K562 (cell line): ENCODE results near the gene CPSF7. TPM values are rescaled to one million over a fixed set of nuclear protein-coding genes. Genes with fewer than 3 reads are reported as not detected.
A peak's percentile ranks its signal among the peaks of the same experiment; 100 is the strongest.

Experiments
- ATAC-seq: fragments of 200-7000 bp; cut with Tn5 transposase; 3 replicates; pipeline ENCODE4 v1.9.1; 2020; ENCODE audit warnings: moderate library complexity
- BruUV-seq: library from RNA; stranded (reverse); fragments of 400-500 nt; replicated peaks from 2 replicates; lab custom pipeline; 2021; lab: Mats Ljungman, UMichigan
- CTCF ChIA-PET: fragments of 300-600 bp; formaldehyde crosslinking; extraction: SDS; loops from one replicate; lab custom pipeline; 2021; ENCODE audit warnings: low intra/inter-chr PET ratio; lab: Yijun Ruan, JAX
- POLR2A ChIA-PET: fragments of 300-600, 350-650 bp; sonication (Branson Sonifier 250); formaldehyde crosslinking; extraction: SDS; loops from one replicate; lab custom pipeline; 2021; ENCODE audit warnings: antibody characterized with exemption, inconsistent platforms; lab: Yijun Ruan, JAX
- DNase-seq, 4 experiments: peaks; one replicate each; pipeline versions ENCODE4 v3.0.0 to v3.0.0-alpha.2; 2011 to 2018; ENCODE audit warnings: low spot score in 3 of 4, mixed read lengths in 3 of 4; ENCODE audit errors: extremely low read depth in 1 of 4
- FAIRE-seq: peaks from 2 replicates; lab custom pipeline; 2011; peaks lifted over from hg19 to GRCh38; lab: Jason Lieb, UNC
- H2AFZ ChIP-seq: 2 replicates; pipeline ENCODE4 v1.6.0; 2011; ENCODE audit warnings: low read depth, low read length, control low read depth, inconsistent platforms
- H3K27ac ChIP-seq: fragments of 200-600 bp; 3 replicates; pipeline ENCODE4 v1.8.0; 2011; ENCODE audit warnings: low read depth, mild to moderate bottlenecking, control low read depth, inconsistent platforms, low read length, moderate library complexity, mixed read lengths; ENCODE audit errors: extremely low read depth
- H3K27me3 ChIP-seq, 2 experiments: fragments of 300-600 bp in 1 of 2; 2 replicates in 1 of 2; 3 replicates in 1 of 2; pipeline versions ENCODE4 v1.6.0 to v1.8.0; 2011; ENCODE audit warnings: inconsistent platforms in 2 of 2, low read length in 2 of 2, mild to moderate bottlenecking in 1 of 2, mixed read lengths in 1 of 2, moderate library complexity in 1 of 2; ENCODE audit not compliant: control insufficient read depth in 2 of 2, insufficient read depth in 2 of 2
- H3K36me3 ChIP-seq: fragments of 300-600 bp; 3 replicates; pipeline ENCODE4 v1.8.0; 2011; ENCODE audit warnings: mild to moderate bottlenecking, low read length, inconsistent platforms; ENCODE audit not compliant: control insufficient read depth, insufficient read depth
- H3K4me1 ChIP-seq, 2 experiments: fragments of 200-600 bp in 1 of 2; replicated peaks in 1 of 2; 2 replicates in 1 of 2; 3 replicates in 1 of 2; pipeline versions ENCODE4 v1.5.1 to v1.8.0; 2011; ENCODE audit warnings: inconsistent platforms in 2 of 2, low read length in 2 of 2, mild to moderate bottlenecking in 1 of 2, mixed read lengths in 1 of 2, moderate library complexity in 1 of 2; ENCODE audit not compliant: control insufficient read depth in 2 of 2, insufficient read depth in 2 of 2
- H3K4me2 ChIP-seq: 2 replicates; pipeline ENCODE4 v1.6.1; 2011; ENCODE audit warnings: low read length, control low read depth, inconsistent platforms, mixed read lengths; ENCODE audit not compliant: insufficient read depth
- H3K4me3 ChIP-seq: fragments of 200-600 bp; sonication (generic), shearing (Covaris generic); 2 replicates; pipeline ENCODE4 v1.5.1; 2016; ENCODE audit warnings: control low read depth, inconsistent platforms
- H3K79me2 ChIP-seq: fragments of 200-600 bp; 3 replicates; pipeline ENCODE4 v1.8.0; 2011; ENCODE audit warnings: low read length, inconsistent platforms; ENCODE audit not compliant: control insufficient read depth, insufficient read depth
- H3K9ac ChIP-seq, 2 experiments: 2 replicates each; pipeline versions ENCODE4 v1.6.0 to v1.6.1; 2011; ENCODE audit warnings: low read depth in 2 of 2, low read length in 2 of 2, control low read depth in 1 of 2, inconsistent platforms in 1 of 2, mild to moderate bottlenecking in 1 of 2, mixed read lengths in 1 of 2; ENCODE audit not compliant: insufficient read depth in 1 of 2
- H3K9me1 ChIP-seq: one replicate; pipeline ENCODE4 v1.6.0; 2011; ENCODE audit warnings: inconsistent platforms, mild to moderate bottlenecking, low read length, moderate library complexity; ENCODE audit not compliant: control insufficient read depth, insufficient read depth
- H3K9me3 ChIP-seq: replicated peaks from 2 replicates; pipeline ENCODE4 v1.5.1; 2011; ENCODE audit warnings: low read depth, low read length, inconsistent platforms; ENCODE audit not compliant: control insufficient read depth, insufficient read depth
- H4K20me1 ChIP-seq: replicated peaks from 2 replicates; pipeline ENCODE4 v1.6.1; 2011; ENCODE audit warnings: low read length, inconsistent platforms, mixed read lengths; ENCODE audit not compliant: control insufficient read depth, insufficient read depth
- ASH1L ChIP-seq: fragments of 450-650 bp; IDR thresholded peaks from 2 replicates; pipeline ENCODE4 v1.6.1; 2018; ENCODE audit warnings: borderline replicate concordance, mild to moderate bottlenecking, low read depth; ENCODE audit not compliant: partially characterized antibody
- ATF1 ChIP-seq, 2 experiments: fragments of 450-650 bp in 1 of 2; IDR thresholded peaks; 2 replicates each; pipeline ENCODE4 v1.6.1; 2016; ENCODE audit warnings: missing compliant biosample characterization in 1 of 2, missing genetic modification characterization in 1 of 2
- CAMTA2 ChIP-seq: fragments of 250-450 bp; sonication (Bioruptor Pico); conservative IDR thresholded peaks from 2 replicates; pipeline ENCODE4 v1.5.1; 2022
- MTA2 ChIP-seq: fragments of 450-650 bp; IDR thresholded peaks from 2 replicates; pipeline ENCODE4 v1.6.1; 2016; ENCODE audit warnings: low read depth
- RFX5 ChIP-seq: IDR thresholded peaks from 2 replicates; pipeline ENCODE4 v1.6.1; 2011; ENCODE audit warnings: low read depth, mild to moderate bottlenecking, improper control_type of control experiment, low read length
- SETDB1 ChIP-seq: IDR thresholded peaks from one replicate; pipeline ENCODE4 v1.6.1; 2012; ENCODE audit warnings: low read length, control low read depth, inconsistent platforms
- SRSF1 ChIP-seq: fragments of 200-400 bp; formaldehyde crosslinking; IDR thresholded peaks from 2 replicates; pipeline ENCODE4 v1.6.1; 2017; ENCODE audit warnings: mild to moderate bottlenecking, low read depth, low read length, moderate library complexity
- STAT5A ChIP-seq: IDR thresholded peaks from 2 replicates; pipeline ENCODE4 v1.6.1; 2012; ENCODE audit warnings: low read length, inconsistent platforms, borderline replicate concordance
- XRCC5 ChIP-seq: fragments of 200-400 bp; formaldehyde crosslinking; IDR thresholded peaks from 2 replicates; pipeline ENCODE4 v1.6.1; 2017; ENCODE audit warnings: low read depth, mild to moderate bottlenecking, low read length
- ZKSCAN1 ChIP-seq: fragments of 150-350 bp; IDR thresholded peaks from 2 replicates; pipeline ENCODE4 v1.6.1; 2016; ENCODE audit warnings: low read depth, low read length
- WGBS: fragments of 100-300 bp; shearing (Covaris generic); methylation state at CpG from one replicate; pipeline ENCODE4 v1.1.6; 2016; ENCODE audit warnings: low coverage, mixed read lengths; ENCODE audit not compliant: insufficient coverage; ENCODE audit errors: missing lambda C conversion rate; 5-methylcytosine and 5-hydroxymethylcytosine counted together
- in situ Hi-C: fragments of 300-500 bp; cut with MboI; formaldehyde crosslinking; loops from 4 replicates; pipeline ENCODE4 v1.15.0; 2018; ENCODE audit warnings: inconsistent platforms, mixed read lengths
- intact Hi-C: fragments of 100-400 bp; cut with micrococcal nuclease; formaldehyde crosslinking; loops from 2 replicates; pipeline ENCODE4 v1.14.2; 2022
- polyA plus RNA-seq, 8 experiments: library from polyadenylated mRNA; depleted of rRNA in 4 of 8; stranded (reverse) in 5 of 8; unstranded in 3 of 8; fragments of >200 nt; fragmentation: Nextera tagmentation in 2 of 8; fragmentation: Illumina TruSeq in 1 of 8; extraction: Ambion mirVana in 2 of 8; extraction: Trizol in 1 of 8; gene quantifications; 2 replicates each; pipeline versions ENCODE4 v1.2.1 to v1.2.3, GENCODE V29; 2011 to 2014; ENCODE audit warnings: inconsistent platforms in 1 of 8, missing spikeins in 1 of 8
- total RNA-seq, 7 experiments: library from RNA; depleted of rRNA in 6 of 7; stranded (reverse); fragments of >200 nt in 6 of 7; fragmentation: Illumina TruSeq in 2 of 7; extraction: Trizol in 2 of 7; gene quantifications; 2 replicates each; pipeline versions ENCODE4 v1.2.1 to v1.2.3, GENCODE V29; 2011 to 2021; ENCODE audit warnings: low replicate concordance in 1 of 7

Gene CPSF7
- total and polyA plus RNA-seq, 9 of the 15 experiments (the other 6 are each of a cell fraction or from before 2014, with no cell fraction given): 14.8 to 104 (median 44.1) TPM

DNA sequence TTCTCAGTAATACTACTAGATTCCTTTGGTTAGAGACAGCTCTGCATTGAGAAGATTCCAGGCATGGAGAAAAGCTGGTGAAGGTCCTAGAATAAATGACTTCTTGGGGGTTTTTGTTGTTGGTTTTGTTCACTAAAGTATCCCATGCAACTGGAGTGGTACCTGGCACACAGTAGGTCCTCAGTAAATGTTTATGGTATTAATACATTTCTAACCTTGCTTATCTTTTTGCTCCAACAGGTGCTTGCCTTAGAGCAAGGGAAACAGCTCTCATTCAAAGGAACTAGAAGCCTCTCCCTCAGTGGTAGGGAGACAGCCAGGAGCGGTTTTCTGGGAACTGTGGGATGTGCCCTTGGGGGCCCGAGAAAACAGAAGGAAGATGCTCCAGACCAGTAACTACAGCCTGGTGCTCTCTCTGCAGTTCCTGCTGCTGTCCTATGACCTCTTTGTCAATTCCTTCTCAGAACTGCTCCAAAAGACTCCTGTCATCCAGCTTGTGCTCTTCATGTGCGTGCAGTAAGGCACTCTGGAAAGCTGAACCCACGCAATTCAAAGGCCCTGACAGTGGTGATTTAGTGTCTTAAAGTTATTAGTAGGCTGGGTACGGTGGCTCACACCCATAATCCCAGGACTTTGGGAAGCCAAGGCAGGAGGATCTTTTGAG lies 65.6 kb downstream of the CPSF7 start:
- no peak for FAIRE-seq
- Histone ChIP-seq H3K4me3 (peak overlapping the region; percentile 67; the same call in 1 of the 2 replicates), H3K4me2 (peak overlapping the region; percentile 100), H3K9me3 (no peaks in the 10 kb centered on the region), H3K27me3 (no peaks in the 10 kb centered on the region), H3K9me1 (no peaks in the 10 kb centered on the region)
- TF ChIP-seq CAMTA2 (no peak), XRCC5 (no peak), ZKSCAN1 (peak; percentile 89)
- TF ChIP-seq, all 486 proteins: peak for 1
- Histone ChIP-seq H3K36me3 (peaks cover 55% of the 10 kb centered on the region), H3K9ac (peak overlapping the region in 1 of 2 experiments; percentile 97; a peak in 1 of 4 replicates), H3K79me2 (peaks cover 66% of the 10 kb centered on the region), H3K27ac (peak overlapping the region; percentile 45; the same call in 1 of the 3 replicates), H4K20me1 (no peaks in the 10 kb centered on the region), H2AFZ (no peak overlapping the region), H3K4me1 (peaks cover 36 to 40% of the 10 kb centered on the region in 2 experiments; a peak in 4 of 5 replicates)
- in situ Hi-C loops (no loop called here), intact Hi-C loops (no loop called here)
- POLR2A ChIA-PET: interaction anchor here (0.6 to 1.2 kb wide), 4 partner anchors 9 to 325 kb away, joined by 3 to 5 read pairs (median 3); no protein-coding TSS in a partner anchor
- DNase-seq (no peak), ATAC-seq (no peak)
- CTCF ChIA-PET: no interaction called here
- BruUV-seq: no TSS peak
- WGBS: 88% methylated on average over 4 of the region's 5 CpGs

DNA sequence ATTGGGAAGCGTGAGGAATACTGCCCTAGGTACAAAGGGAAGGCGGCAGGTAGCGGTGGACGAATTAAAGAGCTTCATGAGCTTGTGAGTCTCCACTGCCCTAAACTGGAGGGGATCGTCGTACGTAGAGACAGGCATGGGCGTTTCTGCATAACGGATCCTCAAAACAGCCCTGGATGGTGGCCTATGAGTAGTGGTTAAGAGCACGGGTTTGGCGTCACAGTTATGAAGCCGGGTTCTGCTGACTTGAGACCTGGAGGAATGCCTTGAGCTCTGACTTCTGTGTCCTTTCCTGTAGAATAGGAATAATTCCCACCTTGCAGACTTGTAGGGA lies 67.3 kb downstream of the CPSF7 start:
- Histone ChIP-seq H3K79me2 (peaks cover 65% of the 10 kb centered on the region), H3K9me1 (no peaks in the 10 kb centered on the region), H3K9ac (peak overlapping the region; percentile 97 to 99), H2AFZ (peak overlapping the region; percentile 98), H4K20me1 (no peaks in the 10 kb centered on the region), H3K27ac (peak overlapping the region; percentile 96), H3K4me3 (peak overlapping the region; percentile 67), H3K27me3 (no peaks in the 10 kb centered on the region), H3K4me1 (peaks cover 28 to 38% of the 10 kb centered on the region in 2 experiments; a peak in 4 of 5 replicates), H3K4me2 (peak overlapping the region; percentile 100), H3K36me3 (peaks cover 42% of the 10 kb centered on the region), H3K9me3 (no peaks in the 10 kb centered on the region)
- intact Hi-C loops: loop anchor here (2.0 kb wide), 1 partner anchor 30 kb away; the partner anchor contains the start of genes DDB1 and TKFC
- DNase-seq: peak; percentile 41 to 55 (median 48)
- CTCF ChIA-PET: no interaction called here
- BruUV-seq: TSS peak; percentile 82
- POLR2A ChIA-PET: interaction anchor here (0.6 to 4.6 kb wide), 20 partner anchors 8 to 1229 kb away, joined by 3 to 37 read pairs (median 4); partner anchors contain the start of genes CPSF7, DDB1, SDHAF2 and TKFC
- peak; percentile 5 for ATAC-seq
- FAIRE-seq: no peak
- in situ Hi-C loops: no loop called here
- 0% methylated on average over 12 of the region's 12 CpGs for WGBS
- TF ChIP-seq SETDB1: no peak
- no peak for TF ChIP-seq SRSF1
- TF ChIP-seq STAT5A: no peak
- TF ChIP-seq ASH1L: peak; percentile 6
- TF ChIP-seq RFX5: no peak
- TF ChIP-seq ATF1 (CRISPR knock-in tag; IDR thresholded peaks at IDR 0.05): no peak
- 0 out of 2 replicates have a peak, but pooled peaks have one; percentile 16 for TF ChIP-seq ATF1 (tag; IDR thresholded peaks at IDR 0.05)
- TF ChIP-seq MTA2: no peak
